NB4 (cell line): ENCODE measurements around the gene DIO1.
"Not testable (repeated sequence)": the region's sequence is repeated elsewhere in the genome, so short reads cannot be mapped to it uniquely, and the experiment has no call there.

ENCODE experiments used
- DNase-seq: peaks from one replicate; pipeline ENCODE4 v3.0.0; 2010; ENCODE audit warnings: low read depth
- H3K4me3 ChIP-seq: one replicate; pipeline ENCODE4 v1.5.1; 2011; ENCODE audit warnings: mild to moderate bottlenecking, low read depth, low read length, moderate library complexity
- MYC ChIP-seq: IDR thresholded peaks from 2 replicates; pipeline ENCODE4 v1.6.1; 2011; ENCODE audit warnings: low read depth, low read length
- POLR2A ChIP-seq: IDR thresholded peaks from 2 replicates; pipeline ENCODE4 v1.6.1; 2011; ENCODE audit warnings: mild to moderate bottlenecking; ENCODE audit not compliant: insufficient read length; ENCODE audit errors: extremely low read depth
- TF ChIP-seq, protein P1 (sequence below): IDR thresholded peaks from one replicate; pipeline ENCODE4 v1.5.1; 2012; ENCODE audit warnings: low read depth, low read length
- TF ChIP-seq, protein P2 (sequence below): IDR thresholded peaks from 2 replicates; pipeline ENCODE4 v1.6.1; 2011; ENCODE audit warnings: low read depth, low read length

DIO1 gene

DNA sequence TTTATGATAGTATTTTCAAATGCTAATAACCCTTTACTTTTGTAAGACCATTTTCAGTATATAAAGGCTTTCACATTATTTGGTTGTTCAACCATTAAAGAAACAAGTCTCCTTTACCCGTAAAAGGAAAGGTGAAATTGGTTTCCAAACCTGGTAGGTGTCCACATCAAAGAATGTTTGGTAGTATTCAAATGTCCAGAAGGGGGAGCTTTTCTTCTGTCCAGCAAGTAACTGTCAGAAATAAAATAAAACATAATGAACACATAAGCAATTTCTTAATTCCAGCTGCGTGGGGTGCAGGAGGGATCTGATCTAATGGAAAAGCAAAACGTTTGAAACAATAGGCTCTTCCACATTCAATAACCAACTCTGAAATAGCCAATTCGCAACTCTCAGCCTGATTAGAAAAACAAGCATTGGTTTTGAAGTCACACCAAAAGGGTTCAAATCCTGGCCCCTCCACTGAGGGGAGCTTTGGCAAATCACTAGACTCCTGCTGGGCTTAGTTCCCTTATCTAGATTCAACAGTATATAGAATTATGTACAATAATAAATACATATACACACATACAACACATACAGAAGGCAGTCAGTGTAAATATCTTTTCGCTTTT lies 15.4 kb upstream of the DIO1 start:
- TF ChIP-seq, protein P1, sequence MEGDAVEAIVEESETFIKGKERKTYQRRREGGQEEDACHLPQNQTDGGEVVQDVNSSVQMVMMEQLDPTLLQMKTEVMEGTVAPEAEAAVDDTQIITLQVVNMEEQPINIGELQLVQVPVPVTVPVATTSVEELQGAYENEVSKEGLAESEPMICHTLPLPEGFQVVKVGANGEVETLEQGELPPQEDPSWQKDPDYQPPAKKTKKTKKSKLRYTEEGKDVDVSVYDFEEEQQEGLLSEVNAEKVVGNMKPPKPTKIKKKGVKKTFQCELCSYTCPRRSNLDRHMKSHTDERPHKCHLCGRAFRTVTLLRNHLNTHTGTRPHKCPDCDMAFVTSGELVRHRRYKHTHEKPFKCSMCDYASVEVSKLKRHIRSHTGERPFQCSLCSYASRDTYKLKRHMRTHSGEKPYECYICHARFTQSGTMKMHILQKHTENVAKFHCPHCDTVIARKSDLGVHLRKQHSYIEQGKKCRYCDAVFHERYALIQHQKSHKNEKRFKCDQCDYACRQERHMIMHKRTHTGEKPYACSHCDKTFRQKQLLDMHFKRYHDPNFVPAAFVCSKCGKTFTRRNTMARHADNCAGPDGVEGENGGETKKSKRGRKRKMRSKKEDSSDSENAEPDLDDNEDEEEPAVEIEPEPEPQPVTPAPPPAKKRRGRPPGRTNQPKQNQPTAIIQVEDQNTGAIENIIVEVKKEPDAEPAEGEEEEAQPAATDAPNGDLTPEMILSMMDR = peak; percentile 28
- TF ChIP-seq, protein P2, sequence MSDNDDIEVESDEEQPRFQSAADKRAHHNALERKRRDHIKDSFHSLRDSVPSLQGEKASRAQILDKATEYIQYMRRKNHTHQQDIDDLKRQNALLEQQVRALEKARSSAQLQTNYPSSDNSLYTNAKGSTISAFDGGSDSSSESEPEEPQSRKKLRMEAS = no peak
- TF ChIP-seq POLR2A (no peak), MYC (no peak)
- no peak overlapping the region for H3K4me3 ChIP-seq
- peak; percentile 57 for DNase-seq

DNA sequence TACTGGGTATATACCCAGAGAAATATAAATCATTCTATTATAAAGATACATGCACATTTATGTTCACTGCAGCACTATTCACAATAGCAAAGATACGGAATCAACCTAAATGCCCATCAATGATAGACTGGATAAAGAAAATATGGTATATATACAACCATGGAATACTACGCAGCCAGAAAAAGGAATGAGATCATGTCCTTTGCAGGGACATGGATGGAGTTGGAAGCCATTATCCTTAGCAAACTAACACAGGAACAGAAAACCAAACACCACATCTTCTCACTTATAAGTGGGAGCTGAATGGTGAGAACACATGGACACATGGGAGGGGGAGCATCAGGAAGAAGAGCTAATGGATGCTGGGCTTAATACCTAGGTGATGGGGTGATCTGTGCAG lies 12.1 kb upstream of the DIO1 start:
- not testable (repeated sequence) for DNase-seq, H3K4me3 ChIP-seq

DNA sequence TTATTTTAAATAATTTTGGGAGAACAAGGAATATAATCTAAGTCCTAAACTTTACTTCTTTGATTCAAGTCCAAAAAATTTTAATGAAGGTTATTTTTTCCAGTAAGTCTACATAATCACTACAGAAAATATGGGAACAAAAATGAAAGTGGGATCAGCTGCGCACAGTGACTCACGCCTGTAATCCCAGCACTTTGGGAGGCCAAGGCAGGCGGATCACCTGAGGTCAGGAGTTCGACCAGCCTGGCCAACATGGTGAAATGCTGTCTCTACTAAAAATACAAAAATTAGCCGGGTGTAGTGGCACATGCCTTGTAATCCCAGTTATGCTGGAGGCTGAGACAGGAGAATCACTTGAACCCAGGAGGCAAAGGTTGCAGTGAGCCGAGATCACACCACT lies 10.4 kb upstream of the DIO1 start:
- not testable (repeated sequence) for DNase-seq, H3K4me3 ChIP-seq

DNA sequence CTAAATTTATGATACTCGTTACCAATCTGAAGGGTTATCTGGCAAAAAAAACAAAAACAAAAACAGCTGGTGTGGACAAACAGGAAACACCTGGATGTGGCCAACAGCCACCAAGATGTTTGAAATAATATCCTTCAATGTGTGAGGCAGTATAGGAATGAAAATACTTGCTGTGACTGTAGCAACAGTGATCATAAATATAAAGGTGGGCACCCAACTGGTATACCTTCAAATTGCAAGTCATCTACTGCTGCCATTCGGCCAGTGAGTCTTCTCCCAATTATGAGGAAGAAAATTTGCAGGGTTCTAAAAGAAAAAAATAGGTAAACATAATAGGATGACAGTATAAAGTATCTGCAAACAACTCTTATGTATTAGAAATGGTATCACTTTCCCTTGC lies 5.3 kb upstream of the DIO1 start:
- H3K4me3 ChIP-seq = no peak overlapping the region
- TF ChIP-seq POLR2A (no peak), MYC (no peak)
- TF ChIP-seq, protein P1 = no peak
- TF ChIP-seq, protein P2 = no peak
- DNase-seq = no peak

DNA sequence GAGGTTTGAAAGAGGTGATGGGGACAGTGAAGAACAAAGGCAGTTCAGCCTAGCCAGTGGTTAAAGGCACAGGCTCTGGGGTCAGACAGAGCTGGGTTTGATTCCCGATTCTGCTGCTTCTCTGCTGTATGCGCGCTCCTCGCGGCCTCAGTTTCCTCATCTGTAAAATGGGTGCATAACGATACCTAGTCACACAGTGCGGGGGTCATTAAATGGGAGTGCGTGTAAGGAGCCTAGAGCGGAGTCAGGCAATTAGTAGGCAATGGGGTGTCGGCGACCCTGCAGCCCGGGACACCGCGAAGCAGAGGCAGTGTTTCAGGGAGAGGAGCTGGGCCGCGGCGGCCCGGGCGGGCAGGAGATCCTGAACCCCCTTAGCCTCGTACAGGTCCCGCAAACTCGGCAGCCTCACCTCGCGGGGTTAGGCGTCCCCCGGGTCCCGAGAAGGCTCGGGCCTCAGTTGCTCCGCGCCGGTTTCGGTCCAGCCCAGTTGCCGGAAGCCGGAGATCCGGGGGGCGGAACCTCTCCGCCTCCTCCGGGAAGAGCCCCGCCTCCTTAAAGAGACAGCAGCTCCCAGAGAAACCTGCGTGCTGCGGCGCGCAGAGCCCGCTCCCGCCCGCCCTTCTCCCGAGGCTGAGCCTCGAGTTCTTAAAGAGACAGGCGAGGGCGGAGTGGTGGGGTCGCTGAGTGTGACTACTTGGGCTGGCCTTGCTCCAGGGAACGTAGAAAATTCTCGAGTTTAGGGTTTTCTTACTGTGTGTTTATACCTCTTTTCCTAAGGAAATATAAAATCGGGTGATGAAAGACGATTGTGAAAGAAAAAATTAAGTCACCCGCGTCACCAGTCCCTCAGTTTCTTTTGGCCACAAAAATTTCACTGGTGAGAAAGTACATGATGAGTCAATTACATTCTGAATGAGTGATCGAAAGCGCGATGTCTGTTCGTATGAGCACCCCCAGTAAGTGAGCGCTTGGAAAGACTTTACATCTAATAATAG lies 4.4 kb upstream of the DIO1 start, which contains the start of gene YIPF1:
Gene YIPF1, minus strand, starts transcription at position 494 of the 995 bp plus-strand sequence. CDS start 860 bp downstream, outside the sequence.
- DNase-seq = peak; percentile 89
- no peak for TF ChIP-seq MYC
- TF ChIP-seq POLR2A = peak; percentile 37
- H3K4me3 ChIP-seq = peak within 1 kb of the TSS; percentile 82

DNA sequence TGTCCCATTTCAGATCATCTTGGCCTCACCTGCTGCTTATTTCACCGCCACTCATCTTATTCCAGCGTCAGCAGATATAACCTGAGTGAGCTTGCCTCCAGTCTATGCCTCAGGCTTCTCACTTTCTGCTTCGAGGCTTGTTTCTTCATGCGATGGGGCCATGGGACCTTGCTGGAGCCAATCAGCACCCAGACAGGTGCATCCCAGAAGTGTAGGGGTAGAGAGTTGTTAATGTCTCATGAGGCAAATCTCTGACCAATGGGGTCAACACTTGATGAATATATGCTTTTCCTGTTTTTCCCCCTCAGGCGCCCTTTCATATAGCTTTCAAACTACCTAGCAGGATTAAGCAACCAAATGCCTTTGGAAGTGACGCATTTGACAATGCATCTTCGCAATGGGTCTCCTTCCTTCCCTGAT lies 3.5 kb upstream of the DIO1 start:
- TF ChIP-seq POLR2A (no peak), MYC (no peak)
- TF ChIP-seq, protein P1 = no peak
- TF ChIP-seq, protein P2 = no peak
- no peak for DNase-seq
- H3K4me3 ChIP-seq = peak overlapping the region; percentile 82

DNA sequence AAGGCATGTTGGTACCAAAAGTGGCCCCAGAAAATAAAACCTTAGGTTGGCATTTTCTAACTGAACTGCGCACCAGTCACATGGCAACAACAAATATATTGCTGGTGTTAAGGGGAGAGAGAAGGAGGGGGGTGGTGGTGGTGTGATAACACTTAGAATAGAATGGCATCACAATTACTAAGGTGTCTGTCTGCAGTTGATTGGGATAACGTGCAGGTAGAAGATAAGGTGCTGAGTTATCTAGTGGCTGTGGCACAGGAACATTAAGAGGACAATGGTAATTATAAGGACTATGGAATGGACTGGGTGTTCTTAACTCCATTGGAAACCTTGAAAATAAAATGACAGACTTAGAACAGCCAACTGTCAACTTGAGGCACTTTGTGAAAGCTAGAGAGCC lies 3.0 kb upstream of the DIO1 start:
- H3K4me3 ChIP-seq = no peak overlapping the region
- TF ChIP-seq, protein P2 = no peak
- TF ChIP-seq, protein P1 = no peak
- TF ChIP-seq MYC = no peak
- TF ChIP-seq POLR2A = no peak
- DNase-seq = no peak
